Tibial artery (tissue), 4 donors: ENCODE measurements around the gene RRP1.

Experiments used
- DNase-seq, 2 donors: peaks; one replicate each; pipeline ENCODE4 v3.0.0-alpha.2; 2019
- H3K27ac ChIP-seq, 2 donors: fragments of 200-600 bp; sonication (generic) in 1 of 2; 1 replicate in 1 of 2; 2 replicates in 1 of 2; pipeline ENCODE4 v1.5.1; 2018 to 2019; ENCODE audit warnings: mild to moderate bottlenecking in 1 of 2
- H3K27me3 ChIP-seq, 2 donors: fragments of 200-600 bp; sonication (generic) in 1 of 2; one replicate each; pipeline versions ENCODE4 v1.5.1 to v1.6.0; 2016 to 2019
- H3K36me3 ChIP-seq, 3 donors: fragments of 200-600 bp; sonication (generic) in 2 of 3; one replicate each; pipeline ENCODE4 v1.5.1; 2016 to 2019; ENCODE audit warnings: mild to moderate bottlenecking in 2 of 3
- H3K4me1 ChIP-seq, 4 donors: fragments of 200-600 bp; sonication (generic) in 2 of 4; 1 replicate in 3 of 4; 2 replicates in 1 of 4; pipeline ENCODE4 v1.5.1; 2016 to 2019
- H3K4me3 ChIP-seq, 2 donors: fragments of 200-600 bp; sonication (generic) in 1 of 2; 1 replicate in 1 of 2; 2 replicates in 1 of 2; pipeline ENCODE4 v1.5.1; 2018 to 2019; ENCODE audit warnings: mild to moderate bottlenecking in 2 of 2
- H3K9me3 ChIP-seq, 3 donors: fragments of 200-600 bp; sonication (generic) in 1 of 3; one replicate each; pipeline ENCODE4 v1.5.1; 2016 to 2019
- intact Hi-C: fragments of 100-400 bp; cut with DNase I; formaldehyde crosslinking; loops from one replicate; pipeline ENCODE4 v1.15.0; 2023; ENCODE audit warnings: low total_unique reads
- TF ChIP-seq, protein P1 (sequence below), 2 experiments: fragments of 200-600 bp in 1 of 2; fragments of 450-650 bp in 1 of 2; IDR thresholded peaks; one replicate each; pipeline ENCODE4 v1.5.1; 2017 to 2019; ENCODE audit warnings: antibody characterized with exemption in 2 of 2, mild to moderate bottlenecking in 1 of 2, moderate library complexity in 1 of 2

The RRP1 gene

GRCh38 chr21:43770066-43770655, 19.2 kb upstream of the RRP1 start:
- TF ChIP-seq, protein P1, sequence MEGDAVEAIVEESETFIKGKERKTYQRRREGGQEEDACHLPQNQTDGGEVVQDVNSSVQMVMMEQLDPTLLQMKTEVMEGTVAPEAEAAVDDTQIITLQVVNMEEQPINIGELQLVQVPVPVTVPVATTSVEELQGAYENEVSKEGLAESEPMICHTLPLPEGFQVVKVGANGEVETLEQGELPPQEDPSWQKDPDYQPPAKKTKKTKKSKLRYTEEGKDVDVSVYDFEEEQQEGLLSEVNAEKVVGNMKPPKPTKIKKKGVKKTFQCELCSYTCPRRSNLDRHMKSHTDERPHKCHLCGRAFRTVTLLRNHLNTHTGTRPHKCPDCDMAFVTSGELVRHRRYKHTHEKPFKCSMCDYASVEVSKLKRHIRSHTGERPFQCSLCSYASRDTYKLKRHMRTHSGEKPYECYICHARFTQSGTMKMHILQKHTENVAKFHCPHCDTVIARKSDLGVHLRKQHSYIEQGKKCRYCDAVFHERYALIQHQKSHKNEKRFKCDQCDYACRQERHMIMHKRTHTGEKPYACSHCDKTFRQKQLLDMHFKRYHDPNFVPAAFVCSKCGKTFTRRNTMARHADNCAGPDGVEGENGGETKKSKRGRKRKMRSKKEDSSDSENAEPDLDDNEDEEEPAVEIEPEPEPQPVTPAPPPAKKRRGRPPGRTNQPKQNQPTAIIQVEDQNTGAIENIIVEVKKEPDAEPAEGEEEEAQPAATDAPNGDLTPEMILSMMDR (IDR thresholded peaks at IDR 0.05), result no peak
- Histone ChIP-seq H3K36me3 (peaks cover 17 to 23% (median 18%) of the 10 kb centered on the region in 3 donors), H3K4me1 (peaks cover 0 to 18% (median 14%) of the 10 kb centered on the region in 4 donors), H3K27me3 (no peaks in the 10 kb centered on the region), H3K27ac (no peak overlapping the region), H3K4me3 (no peak overlapping the region), H3K9me3 (no peaks in the 10 kb centered on the region)
- intact Hi-C loops, result no loop called here
- DNase-seq, result no peak

DNA sequence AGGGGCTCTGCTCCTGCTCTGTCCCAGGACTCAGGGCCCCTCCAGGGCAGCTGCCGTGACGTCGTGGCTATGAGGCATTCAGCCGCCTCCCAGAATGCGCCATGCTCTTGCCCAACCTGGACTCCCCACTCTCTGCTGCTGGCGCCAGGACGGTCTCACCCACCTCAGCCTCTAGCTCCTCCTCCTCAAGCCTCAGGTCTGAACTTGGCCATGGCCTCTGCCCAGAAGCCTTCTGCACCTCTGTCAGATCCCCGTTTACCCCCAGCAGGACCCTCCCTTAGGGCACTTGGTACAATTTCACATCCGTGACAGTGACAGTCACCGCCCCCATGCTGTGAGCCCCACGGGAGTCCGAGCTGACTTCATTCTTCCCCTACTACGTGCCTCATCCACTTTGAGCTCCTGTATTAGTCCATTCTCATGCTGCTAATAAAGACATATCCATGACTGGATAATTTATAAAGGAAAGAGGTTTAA, 18.1 kb upstream of the RRP1 start:
- H3K27ac ChIP-seq, result no peak overlapping the region
- no peaks in the 10 kb centered on the region for H3K27me3 ChIP-seq
- H3K4me3 ChIP-seq, result no peak overlapping the region
- DNase-seq, result no peak
- H3K36me3 ChIP-seq, result peaks cover 17 to 23% (median 18%) of the 10 kb centered on the region in 3 donors
- no peaks in the 10 kb centered on the region for H3K9me3 ChIP-seq
- intact Hi-C loops, result no loop called here
- peaks cover 0 to 23% (median 17%) of the 10 kb centered on the region in 4 donors for H3K4me1 ChIP-seq
- TF ChIP-seq, protein P1 (IDR thresholded peaks at IDR 0.05), result no peak

DNA sequence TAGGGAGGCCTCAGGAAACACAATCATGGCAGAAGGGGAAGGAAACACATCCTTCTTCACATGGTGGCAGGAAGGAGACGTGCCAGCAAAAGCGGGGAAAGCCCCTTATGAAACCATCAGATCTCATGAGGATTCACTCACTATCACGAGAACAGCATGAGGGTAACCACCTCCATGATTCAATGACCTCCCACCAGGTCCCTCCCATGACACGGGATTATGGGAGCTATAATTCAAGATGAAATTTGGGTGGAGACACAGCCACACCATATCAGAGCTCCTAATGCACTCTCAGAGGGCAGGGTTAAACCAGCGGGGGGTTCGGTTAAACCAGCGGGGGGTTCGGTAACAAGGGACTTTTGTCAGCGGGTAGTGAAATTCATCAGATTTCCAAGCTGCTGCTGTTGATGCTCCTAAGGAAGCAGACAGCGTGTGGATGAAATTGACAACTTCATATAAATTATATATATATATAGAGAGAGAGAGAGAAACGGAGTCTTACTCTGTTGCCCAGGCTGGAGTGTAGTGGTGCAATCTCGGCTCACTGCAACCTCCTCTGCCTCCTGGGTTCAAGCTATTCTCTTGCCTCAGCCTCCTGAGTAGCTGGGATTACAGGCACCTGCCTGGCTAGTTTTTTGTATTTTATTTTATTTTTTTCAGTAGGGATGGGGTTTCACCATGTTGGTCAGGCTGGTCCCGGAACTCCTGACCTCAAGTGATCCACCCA, 17.5 kb upstream of the RRP1 start:
- no peak overlapping the region for H3K27ac ChIP-seq
- intact Hi-C loops, result no loop called here

DNA sequence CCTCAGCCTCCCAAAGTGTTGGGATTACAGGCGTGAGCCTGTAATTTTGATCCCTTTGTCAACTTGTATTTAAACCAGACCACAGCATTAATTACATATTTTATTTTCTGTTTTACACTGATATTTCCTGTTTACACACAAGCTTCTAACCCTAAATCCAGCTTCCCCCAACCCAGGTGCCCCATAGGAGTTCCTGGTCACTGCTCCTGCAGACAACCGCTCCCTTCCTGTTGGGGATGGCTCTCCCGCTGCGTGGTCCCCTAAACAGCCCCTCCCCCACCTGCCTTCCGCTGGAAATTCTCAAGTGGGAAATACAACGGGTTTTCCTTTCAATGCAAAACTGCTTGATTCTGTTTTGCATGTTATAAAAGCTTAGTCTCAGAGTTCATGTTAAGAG, 17.0 kb upstream of the RRP1 start:
- peaks cover 17 to 23% (median 18%) of the 10 kb centered on the region in 3 donors for H3K36me3 ChIP-seq
- TF ChIP-seq, protein P1 (IDR thresholded peaks at IDR 0.05), result no peak
- no peaks in the 10 kb centered on the region for H3K27me3 ChIP-seq
- no peak for DNase-seq
- intact Hi-C loops, result no loop called here
- H3K4me3 ChIP-seq, result no peak overlapping the region
- no peak overlapping the region for H3K27ac ChIP-seq
- H3K4me1 ChIP-seq, result peaks cover 0 to 27% (median 17%) of the 10 kb centered on the region in 4 donors
- no peaks in the 10 kb centered on the region for H3K9me3 ChIP-seq

More for the DNA sequence above, 17.5 kb upstream of the RRP1 start:
- H3K4me1 ChIP-seq, result peaks cover 0 to 27% (median 17%) of the 10 kb centered on the region in 4 donors
- peaks cover 17 to 23% (median 18%) of the 10 kb centered on the region in 3 donors for H3K36me3 ChIP-seq
- no peak for DNase-seq
- no peak overlapping the region for H3K4me3 ChIP-seq
- H3K9me3 ChIP-seq, result no peaks in the 10 kb centered on the region
- H3K27me3 ChIP-seq, result no peaks in the 10 kb centered on the region
- TF ChIP-seq, protein P1 (IDR thresholded peaks at IDR 0.05), result no peak

GRCh38 chr21:43774163-43774562, 15.2 kb upstream of the RRP1 start:
- no peak for DNase-seq
- no peak overlapping the region for H3K27ac ChIP-seq
- H3K4me3 ChIP-seq, result no peak overlapping the region
- H3K9me3 ChIP-seq, result no peaks in the 10 kb centered on the region
- peaks cover 17 to 23% (median 18%) of the 10 kb centered on the region in 3 donors for H3K36me3 ChIP-seq
- H3K4me1 ChIP-seq, result peaks cover 0 to 18% (median 11%) of the 10 kb centered on the region in 4 donors
- no peaks in the 10 kb centered on the region for H3K27me3 ChIP-seq
- TF ChIP-seq, protein P1 (IDR thresholded peaks at IDR 0.05), result no peak
- intact Hi-C loops, result no loop called here
